GM21786 (cell line): ENCODE measurements around the gene PRDM15.

Experiments used
- ATAC-seq: cut with Tn5 transposase; IDR thresholded peaks from one replicate; pipeline ENCODE4 v1.9.1; 2021; ENCODE audit not compliant: unreplicated experiment

Gene PRDM15

DNA sequence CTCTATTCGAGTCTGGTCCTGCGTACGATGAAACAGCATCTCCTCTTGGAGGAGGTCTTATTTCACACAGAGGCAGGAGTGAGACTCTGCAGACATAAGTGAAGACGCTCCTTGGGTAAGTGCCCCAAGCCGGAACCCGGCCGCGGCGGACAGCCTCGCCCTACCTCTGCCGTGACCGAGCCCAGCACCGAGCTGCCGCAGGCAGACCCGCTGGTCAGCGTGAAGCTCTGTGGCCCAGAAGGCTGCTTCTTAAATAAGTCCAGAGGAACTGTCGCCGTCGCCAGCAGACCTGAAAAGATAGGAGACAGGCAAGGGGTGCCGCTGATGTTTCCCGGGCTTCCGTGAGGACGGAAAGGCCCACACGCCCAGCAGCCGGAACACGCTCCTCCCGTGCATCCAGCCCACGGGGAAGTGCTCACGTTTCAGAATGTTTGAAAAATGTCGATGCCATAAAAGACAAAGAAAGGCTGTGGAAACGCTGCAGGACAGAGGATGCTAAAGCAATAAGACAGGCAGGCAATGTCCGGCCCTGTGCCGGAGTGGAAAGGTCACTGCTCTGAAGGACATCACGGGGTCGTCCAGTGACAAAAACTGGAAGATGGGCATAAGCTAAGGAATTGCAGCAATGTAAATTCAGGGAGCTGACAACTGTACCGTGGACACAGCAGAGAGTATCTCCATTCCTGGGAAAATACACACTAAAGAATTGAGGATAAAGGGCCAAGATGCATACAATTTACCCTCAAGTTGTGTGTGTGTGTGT lies 28.5 kb upstream of the PRDM15 start:
- no peak for ATAC-seq

DNA sequence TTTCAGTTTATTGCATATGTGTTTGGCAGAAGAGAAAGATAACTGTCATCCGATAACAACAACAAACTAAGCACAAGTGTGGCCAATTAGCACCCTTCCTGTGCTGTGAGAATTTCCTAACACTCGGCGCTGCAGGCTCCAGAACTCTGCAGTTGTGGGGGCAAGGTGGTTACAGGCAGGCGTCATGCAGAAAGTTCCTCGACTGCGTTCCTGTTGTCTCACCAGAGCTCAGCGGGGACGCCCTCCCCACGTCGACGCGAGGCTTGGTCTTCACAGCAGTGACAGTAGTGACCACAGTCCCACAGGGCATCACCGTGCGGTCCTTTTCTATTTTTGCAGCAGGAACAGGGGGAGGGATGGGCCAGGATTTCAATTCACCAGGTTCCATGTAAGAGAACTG lies 27.6 kb upstream of the PRDM15 start:
- no peak for ATAC-seq

DNA sequence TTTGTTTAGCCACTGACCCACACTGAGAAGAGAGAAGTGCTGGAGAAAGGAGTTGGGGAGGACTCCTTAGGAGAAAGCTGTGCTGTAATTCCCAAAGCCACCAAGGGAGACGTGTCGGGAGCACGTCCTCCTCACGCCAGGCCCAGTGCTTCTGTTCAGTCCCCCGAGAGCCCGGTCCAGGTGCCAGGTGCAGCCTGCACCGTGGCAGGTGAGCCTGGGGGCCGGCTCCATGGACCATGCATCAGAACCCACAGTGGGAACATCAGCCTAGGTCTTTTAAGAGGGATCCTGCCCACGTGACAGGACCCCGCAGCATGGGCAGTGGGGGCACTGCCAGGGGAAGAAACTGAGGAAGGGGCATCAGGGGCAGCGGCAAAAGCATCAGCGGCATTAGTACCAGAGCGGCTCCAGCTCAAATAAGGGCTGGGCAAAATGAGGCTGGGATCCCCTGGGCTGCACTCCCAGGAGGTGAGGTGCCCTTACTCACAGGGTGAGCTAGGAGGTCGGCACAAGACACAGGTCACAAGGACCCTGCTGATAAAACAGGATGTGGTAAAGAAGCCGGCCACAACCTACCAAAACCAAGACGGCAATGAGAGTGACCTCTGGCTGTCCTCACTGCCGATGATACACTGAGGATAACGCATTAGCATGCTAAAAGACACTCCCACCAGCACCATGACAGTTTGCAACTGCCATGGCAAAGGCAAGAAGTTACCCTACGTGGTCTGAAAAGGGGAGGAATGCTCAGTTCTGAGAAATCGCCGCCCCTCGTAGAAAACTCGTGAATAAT lies 24.6 kb upstream of the PRDM15 start:
- no peak for ATAC-seq

DNA sequence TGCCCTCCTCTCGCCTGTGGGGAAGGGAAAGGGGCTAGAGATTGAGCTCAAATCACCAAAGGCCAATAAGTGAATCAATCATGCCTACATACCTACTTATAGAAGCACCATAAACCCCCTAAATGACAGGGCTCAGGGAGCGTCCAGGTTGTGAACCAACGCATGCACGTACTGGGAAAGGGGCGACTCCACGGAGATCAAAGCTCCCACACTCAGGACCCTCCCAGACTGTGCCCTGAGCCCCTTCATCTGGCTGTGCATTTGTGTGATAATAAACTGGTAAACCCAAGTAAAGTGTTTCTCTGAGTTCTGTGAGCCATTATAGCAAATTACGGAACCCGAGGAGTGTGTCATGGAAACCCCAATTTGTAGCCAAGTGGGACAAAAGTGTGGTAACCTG lies 23.8 kb upstream of the PRDM15 start:
- ATAC-seq = no peak

DNA sequence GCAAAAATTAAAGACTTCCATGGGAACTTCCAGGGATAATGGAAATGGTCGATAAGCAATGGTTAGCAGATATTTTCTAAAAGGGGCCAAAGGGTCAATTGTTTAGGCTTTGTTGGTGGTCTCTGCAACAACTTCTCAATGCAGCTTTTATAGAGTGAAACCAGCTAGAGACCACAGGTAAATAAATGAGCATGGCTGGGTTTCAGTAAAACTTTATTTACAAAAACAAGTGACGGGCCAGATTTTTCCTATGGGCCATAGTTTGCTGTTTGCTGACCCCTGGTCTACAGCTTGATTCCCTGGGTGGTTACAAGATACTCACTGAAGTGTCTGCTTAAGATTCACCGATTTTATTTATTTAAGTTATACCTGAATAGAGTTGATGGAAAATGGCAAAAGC lies 22.6 kb upstream of the PRDM15 start:
- ATAC-seq = no peak

DNA sequence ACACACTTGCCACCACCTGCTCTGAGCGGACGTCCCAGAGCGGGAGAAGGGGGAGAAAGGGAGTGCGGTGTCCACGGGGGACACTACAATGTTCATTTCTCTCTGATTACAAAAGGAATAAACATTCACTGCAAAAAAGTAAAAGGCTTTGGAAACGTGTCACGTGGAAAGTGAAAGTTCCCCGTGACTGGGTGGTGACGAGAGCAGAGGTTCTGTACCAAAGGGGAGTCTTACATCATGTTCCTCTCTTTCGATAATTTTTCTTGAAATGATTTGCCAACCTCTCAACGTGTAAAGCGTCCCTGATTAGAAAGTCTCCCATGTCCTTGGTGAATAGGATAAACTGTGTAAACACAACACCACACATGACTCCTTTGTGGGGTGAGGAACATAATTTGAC lies 22.0 kb upstream of the PRDM15 start:
- ATAC-seq = no peak

DNA sequence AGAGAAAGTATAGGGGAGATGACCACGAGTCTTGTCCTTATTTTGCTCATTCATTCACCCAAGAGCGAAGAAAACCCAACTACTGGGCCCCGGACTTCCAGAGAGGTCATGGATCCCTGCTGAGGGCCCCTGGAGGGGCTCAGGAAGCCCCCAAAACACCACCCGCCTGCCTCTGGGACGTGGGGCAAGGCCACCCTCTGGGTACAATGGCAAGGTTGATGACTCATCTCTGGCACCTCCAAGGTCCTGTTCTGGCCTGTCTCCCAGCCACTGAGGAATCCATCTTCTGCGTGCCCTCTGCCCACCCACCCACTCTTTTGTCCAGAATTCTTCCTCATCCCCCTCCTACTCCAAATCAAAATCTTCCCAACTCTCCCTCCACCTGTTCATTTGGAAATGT lies 21.3 kb upstream of the PRDM15 start:
- ATAC-seq = no peak

DNA sequence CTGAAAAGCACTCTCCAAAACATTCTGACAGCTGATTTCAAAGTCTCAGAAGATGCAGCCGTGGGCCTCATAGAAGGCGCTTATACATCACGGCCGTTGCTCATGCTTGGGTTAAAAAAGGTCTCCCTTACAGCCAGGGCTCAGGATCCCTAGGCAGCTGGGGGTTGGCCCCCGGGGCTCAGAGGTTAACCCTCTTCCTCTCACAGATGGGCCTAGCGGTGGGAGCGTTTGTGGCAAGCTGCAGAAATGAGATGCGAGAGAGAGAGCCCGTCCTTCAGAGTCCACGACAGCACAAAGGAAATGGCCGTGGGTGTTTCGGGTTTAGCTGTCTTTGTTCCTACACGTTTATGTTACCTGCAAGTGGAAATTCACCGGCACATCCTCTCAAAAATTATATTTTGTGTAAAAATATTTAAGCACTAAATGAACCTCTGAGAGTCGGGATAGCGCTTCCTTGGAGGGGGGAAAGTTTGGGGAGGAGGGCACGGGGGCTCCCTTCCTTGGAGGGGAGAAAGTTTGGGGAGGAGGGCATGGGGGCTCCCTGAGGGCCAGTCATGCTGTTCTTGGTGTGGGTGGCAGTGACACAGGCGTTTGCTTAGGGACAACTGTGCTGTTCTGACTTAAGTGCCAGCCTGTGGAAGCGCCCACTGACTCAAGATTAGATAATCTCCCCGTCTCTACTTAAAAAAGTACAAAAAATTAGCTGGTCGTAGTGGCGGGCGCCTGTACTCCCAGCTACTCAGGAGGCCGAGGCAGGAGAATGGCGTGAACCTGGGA lies 20.5 kb upstream of the PRDM15 start:
- no peak for ATAC-seq

DNA sequence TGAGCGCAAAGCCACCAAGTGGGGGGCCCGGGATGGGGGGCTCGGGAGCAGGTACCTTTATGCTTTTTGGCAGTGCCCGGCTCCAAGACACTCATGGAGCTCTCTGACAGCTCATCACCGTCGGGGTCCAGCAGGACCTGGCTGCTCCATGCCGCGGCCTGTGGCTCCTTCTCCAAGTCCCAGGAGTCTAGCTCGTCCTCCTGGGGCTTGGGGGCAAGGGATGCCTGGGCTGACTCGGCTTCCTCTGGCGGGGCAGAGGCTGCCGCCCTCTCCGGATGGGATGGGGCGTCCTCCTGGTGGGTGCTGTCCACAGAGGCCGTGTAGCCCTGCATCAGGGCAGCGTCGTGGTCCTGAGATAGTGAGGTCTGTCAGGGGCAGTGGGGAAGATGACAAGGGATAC lies 19.9 kb upstream of the PRDM15 start:
- ATAC-seq = no peak

DNA sequence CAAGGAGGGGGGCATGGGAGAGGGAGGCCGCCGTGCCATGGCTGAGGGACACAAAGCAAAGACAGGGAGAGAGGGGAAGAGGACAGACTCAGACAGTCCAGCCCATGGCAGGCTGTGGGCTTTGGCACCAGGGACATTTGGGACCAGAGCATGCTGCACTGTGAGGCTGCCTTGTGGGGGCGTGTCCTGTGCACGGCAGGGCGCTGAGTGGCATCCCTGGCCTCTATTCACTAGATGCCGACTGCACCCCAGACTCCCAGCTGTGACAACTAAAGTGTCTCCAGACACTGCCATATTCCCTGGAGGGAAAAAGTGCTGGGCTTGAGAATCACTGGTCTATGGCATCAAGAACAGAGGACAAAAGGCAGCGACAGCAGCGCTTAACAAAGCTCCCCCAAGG lies 18.6 kb upstream of the PRDM15 start:
- ATAC-seq = no peak

DNA sequence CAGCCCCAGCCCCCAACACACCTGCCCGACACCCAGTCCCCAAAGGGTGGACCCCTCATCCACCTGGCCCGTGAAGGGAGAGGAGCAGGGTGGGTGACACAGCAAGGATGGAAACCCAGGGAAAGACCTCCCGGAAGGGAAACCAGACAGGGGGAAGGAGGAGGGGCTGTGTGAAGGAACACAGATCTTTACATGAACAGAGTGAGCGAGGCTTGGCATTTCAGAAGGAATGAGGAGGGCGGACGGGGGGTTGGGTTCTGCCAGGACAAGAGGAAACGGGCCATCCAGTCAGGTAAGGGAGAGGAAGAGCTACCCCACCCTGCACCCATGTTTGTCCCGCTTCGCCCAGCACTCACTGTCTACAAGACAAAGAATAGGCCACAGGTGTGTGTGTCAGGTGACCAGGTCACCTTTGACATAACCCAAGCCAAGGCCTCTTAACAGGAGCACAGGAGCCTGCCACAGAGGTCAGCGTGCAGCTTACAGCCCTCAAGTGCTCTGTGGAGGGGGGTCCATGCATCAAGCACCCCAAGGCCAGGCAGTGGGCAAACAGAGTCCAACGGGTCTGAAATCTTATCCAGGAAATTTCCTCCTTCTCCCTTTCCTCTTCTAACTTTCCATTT lies 18.0 kb upstream of the PRDM15 start:
- no peak for ATAC-seq

DNA sequence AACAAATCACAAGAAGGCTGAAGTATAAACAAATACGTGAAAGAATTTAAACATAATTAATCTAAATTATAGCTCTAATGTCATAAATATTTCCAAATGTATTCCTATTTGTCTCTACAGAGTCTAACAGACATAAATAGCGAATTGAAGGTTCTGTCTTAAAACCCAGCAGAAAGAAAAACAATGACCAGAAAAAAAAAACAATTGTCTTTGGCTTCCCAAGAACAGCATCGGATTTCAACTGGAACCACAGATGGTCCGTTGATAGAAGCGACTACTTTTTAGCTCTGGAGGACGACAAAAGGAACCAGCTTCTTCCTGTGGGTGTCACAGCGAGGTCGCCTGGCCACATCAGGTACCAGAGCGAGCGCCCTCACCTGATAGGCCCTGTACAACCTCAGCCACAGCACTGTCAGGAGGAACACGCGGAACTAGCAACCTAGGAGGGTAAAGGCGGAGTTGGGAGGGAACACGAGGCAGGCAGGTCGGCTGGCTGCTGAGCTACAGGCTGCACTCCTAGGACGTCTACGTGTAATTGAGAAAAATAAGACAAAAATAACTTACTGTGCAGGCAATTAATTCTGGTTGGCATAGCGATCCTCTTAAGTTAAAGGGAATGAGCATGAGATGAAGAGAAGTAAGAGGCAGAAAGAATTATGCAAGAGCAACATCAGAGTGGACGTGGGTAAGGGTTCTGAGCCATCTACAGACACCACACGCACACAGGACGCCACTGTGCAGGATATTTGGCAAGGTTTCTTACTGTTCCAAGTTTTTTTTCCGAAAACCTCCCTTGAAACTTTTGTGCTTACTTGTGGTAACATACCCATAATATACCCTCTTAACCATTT lies 16.7 kb upstream of the PRDM15 start:
- no peak for ATAC-seq

DNA sequence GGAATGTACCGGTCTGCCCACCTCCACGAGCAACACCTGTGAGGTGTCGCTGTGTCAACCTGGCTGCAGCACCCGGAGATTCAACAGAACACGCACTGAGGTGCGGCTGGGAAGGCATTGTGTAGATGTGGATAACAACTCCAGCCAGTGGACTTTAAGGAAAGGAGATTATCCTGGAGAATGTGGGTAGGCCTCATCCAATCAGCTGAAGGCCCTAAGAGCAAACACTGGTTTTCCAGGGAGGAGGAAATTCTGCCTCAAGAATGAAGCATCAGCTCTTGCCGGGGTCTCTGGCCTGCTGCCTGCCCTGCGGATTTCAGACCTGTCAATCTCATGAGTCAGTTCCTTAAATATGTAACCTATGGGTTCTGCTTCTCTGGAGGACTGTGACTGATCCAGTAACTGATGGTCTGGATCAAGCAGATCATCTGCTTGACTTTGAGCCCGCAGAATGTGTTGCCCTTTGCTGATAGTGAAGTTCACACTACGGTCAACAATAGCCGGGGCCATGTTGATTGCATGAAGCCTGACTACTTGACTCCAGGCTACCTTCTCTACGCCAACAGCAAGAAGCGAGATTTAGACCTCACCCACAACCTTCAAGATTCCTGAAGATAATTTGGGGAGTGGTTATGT lies 15.9 kb upstream of the PRDM15 start:
- ATAC-seq = no peak

DNA sequence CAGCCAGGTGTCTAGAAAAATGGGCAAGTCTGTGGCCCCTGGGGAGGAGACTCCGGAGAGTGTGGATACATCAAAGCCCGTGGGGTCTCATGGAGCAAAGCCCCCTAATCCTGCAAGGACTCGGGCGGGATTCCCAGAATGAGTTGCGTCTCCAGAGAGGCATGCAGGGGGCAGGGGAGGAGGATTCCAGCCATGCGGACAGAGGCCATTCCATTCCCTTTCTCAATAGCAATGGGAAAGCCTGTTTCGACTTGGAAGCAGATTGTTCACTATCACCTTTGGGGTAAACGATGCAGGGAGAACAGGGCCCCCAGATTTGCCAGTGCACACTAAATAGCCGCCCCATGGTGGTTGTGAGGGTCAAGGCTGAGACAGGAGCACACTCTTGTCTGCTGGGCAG lies 15.4 kb upstream of the PRDM15 start:
- no peak for ATAC-seq

DNA sequence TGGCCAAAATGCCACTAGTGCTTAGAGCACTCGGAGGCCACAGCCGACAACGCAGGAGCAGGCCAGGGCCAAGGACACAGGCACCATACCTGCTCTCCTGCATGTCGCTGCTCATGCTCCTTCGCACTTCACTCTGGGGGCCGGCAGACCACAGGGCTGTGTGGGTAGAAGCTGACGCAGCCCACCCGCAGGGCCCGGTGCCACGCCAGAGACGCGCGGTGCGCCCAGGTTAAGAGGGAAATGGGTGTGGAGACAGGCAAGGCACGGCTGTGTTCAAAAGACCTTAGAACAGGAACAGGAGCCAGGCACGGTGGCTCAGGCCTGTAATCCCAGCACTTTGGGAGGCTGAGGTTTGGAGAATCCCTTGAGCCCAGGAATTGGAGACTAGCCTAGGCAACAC lies 13.6 kb upstream of the PRDM15 start:
- ATAC-seq = no peak

DNA sequence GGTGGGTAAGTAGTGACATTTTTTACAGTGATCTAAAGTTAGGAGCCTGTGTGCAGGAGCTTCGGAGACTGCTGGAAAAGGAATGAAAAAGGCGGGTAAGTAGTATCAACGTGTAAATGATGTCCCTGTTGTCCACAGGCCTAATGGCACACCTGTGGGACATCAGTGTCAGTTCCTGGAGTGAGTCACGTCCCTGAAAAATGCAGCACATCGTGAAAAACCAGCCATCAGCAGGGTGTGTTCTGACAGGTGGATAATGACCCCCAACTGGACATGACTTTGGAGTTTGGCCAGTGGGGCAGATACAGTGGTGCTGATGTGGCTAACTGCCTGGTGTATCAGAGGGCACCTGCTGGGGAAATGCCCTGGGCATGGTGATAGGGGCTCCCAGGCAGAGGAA lies 12.0 kb upstream of the PRDM15 start:
- no peak for ATAC-seq

DNA sequence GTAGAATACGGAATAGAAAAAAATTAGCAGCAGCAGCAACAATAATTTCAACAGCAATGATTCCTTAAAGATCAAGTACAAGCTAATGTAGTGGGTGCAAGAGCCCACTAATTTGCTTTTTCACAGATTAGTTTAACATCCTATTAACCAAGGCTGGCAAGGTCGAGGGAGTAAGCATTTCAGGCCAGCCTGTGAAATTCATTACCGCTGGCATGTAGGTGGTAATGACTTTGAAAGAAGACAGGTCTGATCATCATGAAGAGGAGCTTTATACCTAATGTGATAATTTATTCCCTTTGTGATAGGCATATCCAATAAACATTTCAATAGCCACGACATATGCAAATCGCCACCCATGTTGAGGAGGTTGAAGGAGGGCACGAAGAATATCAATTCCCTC lies 11.2 kb upstream of the PRDM15 start:
- no peak for ATAC-seq

DNA sequence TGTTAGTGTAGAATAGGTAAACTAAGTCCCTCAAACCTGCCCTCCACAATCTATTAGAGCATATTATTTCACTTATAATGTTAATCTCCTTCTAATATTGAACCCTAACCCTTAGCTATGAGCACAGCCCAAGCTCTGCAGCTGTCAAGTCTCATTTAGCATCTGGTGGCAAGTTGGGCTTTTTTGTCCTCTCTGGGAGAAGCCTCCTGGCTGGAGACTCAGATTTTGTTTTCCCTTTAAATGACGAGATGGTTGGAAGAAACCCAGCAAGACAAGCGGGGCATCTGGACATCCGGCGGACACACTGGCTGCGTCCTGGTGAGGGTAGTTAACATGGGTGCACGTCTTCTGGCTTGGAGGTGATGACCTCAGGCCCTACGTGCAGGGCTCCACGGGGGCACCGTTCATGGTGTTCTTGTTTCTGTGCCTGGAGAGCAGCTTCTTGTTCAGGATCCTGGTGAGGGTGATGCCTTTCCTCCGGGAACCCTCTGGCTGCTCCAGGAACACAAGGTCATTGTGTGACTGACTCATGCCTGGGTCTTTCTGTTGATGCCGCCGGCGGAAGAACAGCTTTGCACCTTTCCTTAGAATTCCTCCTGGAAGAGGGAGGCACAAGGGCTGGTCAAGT lies 9.7 kb upstream of the PRDM15 start:
- no peak for ATAC-seq

DNA sequence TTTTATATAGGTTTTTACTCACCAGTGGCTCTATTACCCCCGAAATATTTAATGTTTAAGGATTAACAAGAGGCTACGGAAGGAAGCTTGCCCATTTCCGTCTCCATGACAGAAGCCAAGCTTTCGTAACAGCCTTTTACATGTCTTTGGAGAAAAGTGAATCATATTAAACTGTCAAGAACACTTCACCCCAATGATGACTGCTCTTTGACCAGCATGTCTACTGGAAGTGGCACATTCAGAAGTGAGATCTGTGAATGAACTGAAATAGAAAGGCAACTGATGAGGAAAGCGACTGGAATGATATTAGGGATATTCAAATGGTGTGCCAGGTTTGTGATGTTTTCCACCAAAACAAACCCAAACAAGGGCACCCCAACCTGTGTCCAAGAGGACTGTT lies 8.5 kb upstream of the PRDM15 start:
- ATAC-seq = no peak

DNA sequence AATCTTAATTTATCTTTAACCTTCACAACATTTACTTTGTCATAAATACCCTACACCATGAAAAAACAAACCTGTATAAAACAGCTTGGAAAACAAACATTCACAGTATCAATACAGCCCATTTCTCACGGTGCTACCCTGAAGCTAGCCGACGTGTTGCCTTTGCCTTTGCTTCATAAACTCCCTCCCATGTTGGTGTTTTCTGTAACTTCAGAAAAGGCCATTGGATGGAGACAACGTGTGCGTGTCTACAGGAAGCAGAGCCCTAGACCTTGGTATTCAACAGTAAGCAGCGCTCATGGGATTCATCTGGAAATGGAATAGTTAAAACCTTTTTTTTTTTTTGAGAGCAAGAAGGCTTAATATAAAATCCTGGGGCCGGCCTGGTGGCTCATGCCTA lies 7.2 kb upstream of the PRDM15 start:
- no peak for ATAC-seq
